SH-SY5Y (cell line): ENCODE measurements around the gene AHCTF1.

Experiments used
- GATA2 ChIP-seq: IDR thresholded peaks from 2 replicates; pipeline ENCODE4 v1.6.1; 2011; ENCODE audit warnings: mild to moderate bottlenecking, low read depth, low read length
- GATA3 ChIP-seq: IDR thresholded peaks from 2 replicates; pipeline ENCODE4 v1.6.1; 2011; ENCODE audit warnings: low read depth, mild to moderate bottlenecking, low read length, moderate library complexity

DNA sequence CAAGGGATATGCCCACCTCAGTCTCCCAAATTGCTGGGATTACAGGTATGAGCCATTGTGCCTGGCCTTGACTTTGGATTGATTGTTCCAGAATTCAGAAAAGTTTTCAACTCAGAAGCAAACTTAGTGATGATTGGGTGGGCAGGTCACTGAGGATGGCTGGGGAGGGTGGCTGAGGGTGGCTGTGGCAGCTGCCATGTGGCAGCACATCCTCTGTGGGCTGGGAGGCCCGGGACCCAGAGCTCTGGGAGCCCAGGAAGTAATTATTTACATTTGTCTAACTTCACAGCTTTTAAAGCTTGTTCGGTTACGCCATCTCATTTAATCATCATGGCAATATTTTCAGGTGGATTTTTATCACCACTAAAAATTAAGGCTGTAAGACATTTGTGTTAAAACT is 131.4 kb downstream of the AHCTF1 start:
- TF ChIP-seq GATA3 (no peak), GATA2 (no peak)
